Measurements from ENCODE around the gene MYH7B.

MYH7B gene

DNA sequence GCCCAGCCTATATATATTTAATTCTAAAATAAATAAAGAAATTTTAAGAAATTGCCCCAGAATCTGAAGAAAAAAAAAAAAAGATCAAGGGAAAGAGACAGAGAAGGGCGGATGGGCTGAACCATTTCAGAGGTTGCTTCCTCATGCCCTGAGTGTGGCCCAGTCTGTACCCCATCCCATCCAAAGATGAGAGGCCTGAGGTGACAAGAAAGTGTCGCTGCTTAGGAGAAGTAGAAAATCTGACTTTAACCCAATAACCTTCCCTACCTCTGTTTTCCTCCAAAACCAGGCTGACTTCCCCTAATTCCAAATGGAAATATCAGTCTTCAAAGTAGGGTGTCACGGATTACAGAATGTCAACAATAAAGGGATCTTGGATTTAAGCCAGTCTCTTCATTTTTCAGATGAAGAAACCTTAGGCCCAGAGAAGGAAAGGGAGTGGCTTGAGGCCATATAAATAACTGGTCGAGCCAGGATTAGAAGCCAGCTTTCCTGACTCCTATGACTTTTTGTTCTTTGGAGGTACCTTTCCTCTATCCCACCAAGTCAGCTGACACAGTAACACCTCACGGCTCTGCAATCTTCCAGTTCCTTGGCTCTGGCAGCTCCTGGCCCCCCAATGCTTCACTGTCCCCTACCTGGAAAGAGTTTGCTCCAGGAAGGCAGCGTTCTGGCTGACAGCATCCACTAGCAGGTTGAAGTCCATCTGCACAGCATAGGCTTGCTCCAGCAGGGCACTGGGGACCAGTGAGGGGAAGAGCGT lies 10.2 kb upstream of the MYH7B start:
- DNase-seq (ENCODE audit: low read depth) = no peak

DNA sequence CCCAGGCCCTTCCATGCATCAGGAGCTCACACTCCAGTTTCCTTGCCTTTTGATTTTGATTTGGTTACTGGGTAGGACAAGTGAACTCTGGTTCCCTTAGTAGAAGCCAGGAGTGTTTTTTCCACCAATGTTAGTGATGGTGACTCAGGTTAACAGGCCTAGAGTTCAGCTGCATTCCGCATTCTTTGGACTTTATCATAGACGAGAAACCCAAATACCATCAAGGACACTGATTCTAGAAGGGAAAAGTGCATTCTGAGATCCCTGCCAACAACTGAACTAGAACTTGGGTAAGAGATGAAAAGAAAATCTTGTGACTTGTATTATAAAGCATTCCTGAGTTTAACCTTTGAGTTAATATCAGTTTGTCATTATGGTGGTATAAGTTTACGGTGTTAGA lies 9.0 kb upstream of the MYH7B start:
- DNase-seq (ENCODE audit: low read depth) = no peak

DNA sequence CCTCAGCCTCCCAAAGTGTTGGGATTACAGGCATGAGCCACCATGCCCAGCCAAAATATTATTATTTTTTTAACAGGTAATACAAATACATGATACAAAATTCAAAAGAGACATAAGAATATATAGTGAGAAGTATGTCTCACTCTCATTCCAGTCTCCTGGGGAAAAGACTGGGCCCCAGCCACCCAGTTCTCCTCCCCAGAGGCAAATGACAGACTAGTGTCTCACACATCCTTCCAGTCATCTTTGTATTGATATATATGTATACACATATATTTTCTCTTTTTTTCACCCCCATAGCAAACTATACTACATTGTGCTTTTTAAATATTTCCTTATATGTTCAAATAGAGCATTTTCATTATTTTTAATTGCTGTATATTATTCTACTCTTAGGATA lies 8.3 kb upstream of the MYH7B start:
- no peak for DNase-seq (ENCODE audit: low read depth)

DNA sequence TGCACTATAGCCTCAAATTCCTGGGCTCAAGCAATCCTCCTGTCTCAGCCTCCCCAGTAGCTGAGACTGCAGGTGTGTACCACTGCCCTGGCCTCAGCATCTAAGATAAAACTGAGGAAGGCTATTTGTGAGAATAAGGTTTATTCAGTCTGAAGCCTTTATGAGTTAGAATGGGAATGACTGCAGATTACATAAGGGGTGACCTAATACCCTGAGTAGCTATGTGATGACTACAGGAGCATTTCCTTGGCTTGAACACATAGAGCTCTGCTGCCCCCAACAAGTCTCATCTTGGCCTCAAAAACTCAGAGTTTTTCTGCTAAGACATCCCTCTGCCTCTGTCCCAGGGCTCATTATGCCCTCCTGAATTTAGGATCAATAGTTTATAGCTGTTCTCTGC lies 7.6 kb upstream of the MYH7B start:
- DNase-seq (ENCODE audit: low read depth) = no peak

DNA sequence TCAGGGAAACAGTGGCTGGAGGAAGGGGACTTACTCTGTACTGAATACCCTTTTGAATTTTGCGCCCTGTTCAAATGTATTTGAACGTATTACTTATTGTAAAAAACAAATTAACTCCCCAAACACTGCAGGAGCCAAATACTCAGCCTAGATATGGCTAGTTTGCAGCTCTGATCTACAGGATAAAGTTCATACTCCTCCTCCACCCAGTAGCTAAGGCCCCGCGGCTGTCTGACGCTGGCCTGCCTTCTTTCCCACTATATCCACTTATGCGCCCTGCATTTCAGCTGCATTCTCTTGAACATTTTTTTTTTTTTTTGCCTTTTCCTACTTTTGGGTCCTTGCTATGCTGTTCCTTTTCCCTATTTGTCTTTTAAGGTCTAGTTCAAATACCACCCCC lies 6.5 kb upstream of the MYH7B start:
- DNase-seq (ENCODE audit: low read depth) = no peak

DNA sequence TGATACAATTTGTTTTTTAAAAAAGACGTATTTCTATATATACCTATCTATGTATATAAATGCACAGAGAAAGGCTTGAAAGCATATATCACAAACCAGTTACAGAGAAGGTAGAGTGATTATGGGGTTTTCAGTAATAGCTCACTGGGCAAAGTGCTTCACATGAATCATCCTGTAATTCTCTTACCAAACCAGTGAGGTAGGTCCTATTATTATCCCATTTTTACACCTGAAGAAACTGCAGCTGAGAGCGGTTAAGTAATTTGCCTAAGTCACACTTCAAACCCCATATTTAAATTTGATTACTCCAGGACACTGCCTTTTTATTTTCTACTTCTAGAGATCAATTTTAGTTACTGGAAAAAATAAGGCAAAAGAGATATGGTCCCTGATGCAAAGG lies 4.4 kb upstream of the MYH7B start:
- DNase-seq (ENCODE audit: low read depth) = no peak

DNA sequence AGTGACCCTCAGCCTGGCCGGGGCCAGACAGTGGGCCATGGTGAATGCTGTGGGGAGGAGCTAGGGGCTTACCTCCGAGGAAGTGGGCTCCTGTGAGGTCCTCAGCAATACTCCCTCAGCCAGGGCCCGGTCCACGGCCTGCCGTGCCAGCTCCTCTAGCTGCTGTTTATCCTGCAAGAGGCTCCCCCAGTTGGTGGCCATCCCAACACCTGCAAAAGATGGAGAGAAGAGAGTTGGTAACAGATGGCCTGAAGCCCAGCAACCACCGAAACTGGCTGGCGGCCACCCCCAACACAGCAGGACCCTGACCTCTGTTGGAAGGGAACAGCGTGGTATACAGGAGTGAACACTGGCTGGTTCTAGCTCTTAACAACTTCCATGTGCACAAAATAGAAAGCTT lies 4.0 kb upstream of the MYH7B start:
- DNase-seq (ENCODE audit: low read depth) = no peak

DNA sequence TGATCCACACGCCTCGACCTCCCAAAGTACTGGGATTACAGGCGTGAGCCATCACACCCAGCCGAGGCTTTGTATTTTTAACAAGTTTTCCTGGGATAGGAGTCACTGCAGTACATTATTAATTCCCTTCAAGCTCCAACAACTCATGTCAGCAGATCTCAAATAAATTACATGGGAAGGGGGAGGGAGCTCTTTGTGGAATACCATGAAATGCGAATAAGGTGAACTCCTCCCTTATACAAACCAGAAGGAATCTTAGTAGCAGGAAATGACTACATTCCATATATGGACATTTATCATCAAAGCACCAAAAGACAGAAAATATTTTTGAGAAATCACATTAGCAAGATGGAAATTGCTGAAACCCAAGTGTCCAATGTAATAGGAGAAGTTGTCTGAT lies 3.0 kb upstream of the MYH7B start:
- no peak for DNase-seq (ENCODE audit: low read depth)

DNA sequence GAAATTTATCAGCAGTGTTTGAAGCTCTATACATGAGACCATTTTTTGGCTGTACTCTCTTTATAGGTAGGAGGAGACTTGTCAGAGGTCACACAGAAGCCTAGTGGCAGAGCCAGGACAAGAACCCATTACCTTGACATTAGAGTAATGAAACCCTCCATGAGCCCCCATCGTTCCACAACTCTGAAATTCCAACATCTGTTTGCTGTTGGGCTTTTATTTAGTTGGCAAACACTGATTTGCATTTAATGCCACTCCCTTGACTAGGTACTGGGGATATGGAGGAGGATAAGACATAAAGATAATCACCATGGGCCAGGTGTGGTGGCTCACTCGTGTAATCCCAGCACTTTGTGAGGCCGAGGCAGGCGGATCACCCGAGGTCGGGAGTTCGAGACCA lies 1.7 kb upstream of the MYH7B start:
- DNase-seq (ENCODE audit: low read depth) = no peak

DNA sequence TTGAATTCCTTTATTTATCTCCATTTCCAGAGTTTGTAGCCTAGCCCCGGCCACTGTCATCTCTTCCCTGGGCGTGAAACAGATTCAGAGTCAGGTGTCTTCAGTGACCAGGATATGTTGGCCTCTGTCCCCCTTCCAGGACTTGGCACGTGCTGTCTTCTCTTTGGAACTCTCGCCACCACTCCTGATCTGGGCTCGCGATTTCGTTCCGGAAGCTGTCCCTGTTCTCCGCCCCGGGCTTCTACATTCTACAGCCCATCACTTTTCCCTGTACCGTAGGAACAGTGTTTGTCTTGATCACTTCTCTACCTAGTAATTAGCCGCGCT lies 801 bp upstream of the MYH7B start:
- no peak for DNase-seq (ENCODE audit: low read depth)

DNA sequence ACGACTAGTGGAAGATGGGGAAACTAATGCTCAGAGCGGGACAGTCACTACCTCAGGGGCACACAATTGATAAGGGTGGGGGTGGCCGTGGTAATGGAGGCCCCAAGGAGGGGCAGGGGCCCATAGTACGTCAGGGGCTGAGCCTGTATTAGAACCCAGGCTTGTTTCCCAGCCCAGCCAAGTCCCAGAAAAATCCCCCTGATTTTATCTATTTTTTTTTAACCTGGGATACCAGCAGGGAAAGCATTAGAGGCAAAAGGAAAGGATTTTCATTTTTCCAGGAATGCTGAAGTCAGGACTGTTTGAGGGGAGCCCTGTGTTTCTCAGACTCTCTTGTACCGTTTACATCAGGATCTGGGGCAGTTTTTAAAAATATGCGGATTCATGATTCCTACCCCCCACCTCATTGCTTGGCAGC lies 382 bp downstream of the MYH7B start:
- no peak for DNase-seq (ENCODE audit: low read depth)

DNA sequence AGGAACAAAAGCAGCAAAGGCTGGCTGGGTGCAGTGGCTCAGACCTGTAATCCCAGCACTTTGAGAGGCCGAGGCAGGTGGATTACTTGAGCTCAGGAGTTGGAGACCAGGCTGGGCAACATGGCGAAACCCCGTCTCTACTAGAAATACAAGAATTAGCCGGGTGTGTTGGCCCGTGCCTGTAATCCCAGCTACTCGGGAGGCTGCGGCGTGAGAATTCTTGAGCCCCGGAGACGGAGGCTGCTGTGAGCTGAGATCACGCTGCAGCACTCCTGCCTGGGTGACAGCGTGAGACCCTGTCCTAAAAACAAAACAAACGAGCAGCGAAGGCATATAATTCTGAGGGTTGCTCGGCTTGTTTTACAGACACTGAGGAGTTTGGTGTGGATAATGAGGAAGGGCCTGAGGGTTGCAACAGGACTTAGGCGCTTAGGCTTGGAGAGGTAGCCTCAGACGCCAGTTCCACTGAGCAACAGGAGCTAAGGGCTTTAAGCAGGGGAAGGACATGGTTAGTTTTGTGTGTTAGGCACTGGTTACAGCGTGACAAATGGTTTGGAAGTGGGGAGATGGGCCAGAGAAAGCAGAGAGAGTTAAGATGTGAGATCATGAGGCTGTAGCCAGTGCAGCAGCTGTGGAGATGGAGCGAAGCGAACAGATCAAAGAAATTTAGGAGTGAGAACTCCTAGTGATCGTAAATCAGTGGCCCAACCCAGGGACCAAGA lies 1.2 kb downstream of the MYH7B start:
- no peak for DNase-seq (ENCODE audit: low read depth)

DNA sequence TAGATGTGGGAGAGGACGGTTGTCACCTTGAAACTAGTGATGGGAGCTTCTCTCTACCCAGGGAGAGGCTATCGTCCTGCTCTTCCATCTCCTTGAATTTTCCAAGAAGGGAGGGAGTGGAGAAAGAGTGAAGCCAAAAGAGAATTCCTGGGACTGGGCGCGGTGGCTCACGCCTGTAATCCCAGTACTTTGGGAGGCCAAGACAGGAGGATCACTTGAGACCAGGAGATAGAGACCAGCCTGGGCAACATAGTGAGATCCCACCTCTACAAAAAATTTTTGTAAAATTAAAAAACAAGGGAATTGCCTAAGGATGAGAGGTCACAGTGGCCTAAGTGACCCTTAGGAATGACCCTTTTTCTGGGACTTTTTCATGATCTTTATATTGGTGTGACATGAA lies 8.8 kb downstream of the MYH7B start:
- no peak for DNase-seq (ENCODE audit: low read depth)

DNA sequence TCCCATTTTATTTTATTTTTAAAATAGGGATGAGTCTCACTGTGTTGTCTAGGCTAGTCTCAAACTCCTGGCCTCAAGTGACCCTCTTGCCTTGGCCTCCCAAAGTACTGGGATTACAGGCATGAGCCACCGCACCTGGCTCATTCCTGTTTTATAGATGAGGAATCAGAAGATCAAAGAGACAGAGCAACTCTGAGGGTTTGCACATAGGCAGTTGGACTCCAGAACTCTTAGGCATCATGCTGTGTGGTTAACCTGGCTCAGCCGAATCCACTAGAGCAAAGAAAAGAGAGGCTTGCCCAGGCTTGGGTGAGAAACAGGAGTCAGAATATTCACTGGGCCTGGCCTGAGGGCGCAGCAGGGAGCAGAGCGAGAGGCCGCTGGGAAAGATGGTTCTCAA lies 9.4 kb downstream of the MYH7B start:
- no peak for DNase-seq (ENCODE audit: low read depth)

DNA sequence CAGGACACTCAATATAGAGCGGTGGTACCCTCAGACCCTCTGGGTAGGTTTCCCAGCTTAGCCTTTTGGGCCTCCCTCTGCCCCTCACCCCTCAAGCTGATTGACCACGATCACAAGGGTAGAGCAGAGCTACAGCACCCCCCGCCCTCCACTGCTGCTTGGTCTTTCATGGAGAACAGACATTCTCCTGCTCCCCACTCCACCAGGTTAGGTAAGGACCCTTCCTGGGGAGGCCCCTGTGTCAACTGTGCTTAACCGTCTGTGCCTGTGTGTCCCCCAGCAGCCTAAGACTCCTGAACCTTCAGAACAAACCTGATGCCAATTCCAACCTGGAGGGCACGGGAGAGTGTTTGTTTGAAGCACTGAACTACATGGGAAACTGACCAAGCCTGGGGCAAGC lies 11.8 kb downstream of the MYH7B start:
- no peak for DNase-seq (ENCODE audit: low read depth)

DNA sequence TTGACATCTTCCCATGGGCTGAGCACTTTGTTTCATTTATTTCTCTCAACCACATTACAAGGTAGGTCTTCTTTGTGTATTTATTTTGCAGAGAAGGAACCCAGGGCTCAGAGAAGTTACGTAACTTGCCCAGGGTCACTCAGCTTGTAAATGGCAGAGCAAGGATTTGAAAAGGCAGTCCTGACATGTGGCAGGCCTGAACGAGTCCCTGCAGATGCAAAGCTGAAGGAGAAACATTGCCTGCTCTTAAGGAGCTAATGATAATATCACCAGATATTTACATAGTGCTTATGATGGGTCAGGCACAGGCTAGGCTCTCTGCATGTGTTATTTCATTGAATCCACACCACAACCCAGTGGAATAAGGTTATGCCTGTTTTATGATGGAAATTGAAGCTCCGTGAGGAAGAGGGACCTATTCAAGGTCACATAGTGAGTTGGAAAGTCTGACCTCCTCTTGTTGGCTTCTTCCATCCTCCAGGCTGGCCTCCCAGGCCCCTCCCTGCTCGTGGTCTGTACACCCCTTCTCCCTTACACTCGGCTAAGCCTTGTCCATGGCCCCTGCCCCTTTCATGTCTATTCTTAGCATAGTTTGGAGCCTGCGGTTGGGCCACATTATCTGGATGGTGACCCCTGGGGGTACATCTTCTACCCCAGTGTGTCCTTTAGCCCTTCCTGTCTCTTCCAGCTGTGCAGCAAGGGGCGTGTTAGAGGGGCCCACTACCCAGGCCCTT lies 12.5 kb downstream of the MYH7B start:
- DNase-seq (ENCODE audit: low read depth) = no peak

DNA sequence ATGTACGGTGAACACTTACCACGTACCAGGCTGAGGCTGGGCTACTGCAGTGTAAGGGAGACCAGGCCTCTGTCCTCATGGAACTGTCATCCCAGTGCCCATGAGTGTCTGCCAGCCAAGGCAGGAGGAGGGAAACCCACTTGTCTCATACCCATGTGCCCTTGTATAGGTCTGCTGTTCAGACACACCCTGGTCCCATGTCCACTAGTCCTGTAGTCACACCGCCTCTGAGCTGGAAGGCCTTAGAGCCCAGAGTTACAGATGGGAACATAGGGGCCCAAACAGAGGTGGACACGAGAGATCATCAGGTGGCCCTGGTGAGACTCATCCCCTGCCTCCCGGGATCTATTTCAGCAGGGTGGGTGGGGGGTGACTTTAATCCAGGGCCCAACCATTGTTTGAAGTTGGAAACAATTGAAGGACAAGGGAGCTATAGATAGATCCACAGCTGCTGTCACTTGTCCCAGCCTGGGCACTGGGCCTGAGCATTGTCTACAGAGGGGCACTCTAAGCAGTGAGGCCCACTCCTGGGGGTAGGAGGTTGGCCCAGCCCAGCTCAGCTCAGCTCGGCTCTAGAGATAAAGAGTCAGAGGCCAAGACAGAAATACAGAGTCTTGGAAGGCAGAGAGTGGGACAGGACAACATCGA lies 14.6 kb downstream of the MYH7B start:
- no peak for DNase-seq (ENCODE audit: low read depth)

DNA sequence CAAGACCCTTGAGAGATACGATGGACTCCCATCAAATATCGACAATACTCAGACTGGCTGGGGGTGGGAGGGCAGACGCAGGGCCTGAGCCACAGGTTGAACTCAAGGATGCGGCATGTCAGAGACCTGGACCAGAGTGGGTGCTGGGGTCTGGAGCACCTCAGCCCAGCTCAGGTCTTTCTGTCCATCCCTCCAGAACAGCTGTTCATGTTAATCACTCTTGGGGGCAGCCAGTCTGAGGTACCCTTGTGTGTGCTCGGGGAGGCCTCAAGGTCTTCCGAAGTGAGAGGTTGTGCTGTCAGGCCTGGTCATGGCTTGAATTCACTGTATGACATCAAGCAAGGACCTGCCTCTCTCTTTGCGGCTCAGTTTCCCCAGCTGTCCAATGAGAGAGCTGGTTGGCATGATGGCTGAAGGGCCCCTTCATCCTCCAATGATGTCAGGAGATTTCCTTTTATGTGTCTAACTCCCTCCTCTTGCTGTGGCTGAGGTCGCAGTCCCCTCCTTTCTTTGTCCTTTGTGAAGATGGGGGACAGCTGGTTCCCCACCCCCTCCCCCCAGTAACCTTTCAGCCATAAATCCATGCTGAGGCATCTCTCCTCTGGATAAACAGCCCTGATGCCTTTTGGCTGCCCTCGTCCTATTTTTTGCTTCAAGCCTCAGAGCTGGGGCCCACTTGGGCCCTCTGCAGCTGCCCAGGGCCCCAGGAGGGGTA lies 15.3 kb downstream of the MYH7B start:
- no peak for DNase-seq (ENCODE audit: low read depth)

DNA sequence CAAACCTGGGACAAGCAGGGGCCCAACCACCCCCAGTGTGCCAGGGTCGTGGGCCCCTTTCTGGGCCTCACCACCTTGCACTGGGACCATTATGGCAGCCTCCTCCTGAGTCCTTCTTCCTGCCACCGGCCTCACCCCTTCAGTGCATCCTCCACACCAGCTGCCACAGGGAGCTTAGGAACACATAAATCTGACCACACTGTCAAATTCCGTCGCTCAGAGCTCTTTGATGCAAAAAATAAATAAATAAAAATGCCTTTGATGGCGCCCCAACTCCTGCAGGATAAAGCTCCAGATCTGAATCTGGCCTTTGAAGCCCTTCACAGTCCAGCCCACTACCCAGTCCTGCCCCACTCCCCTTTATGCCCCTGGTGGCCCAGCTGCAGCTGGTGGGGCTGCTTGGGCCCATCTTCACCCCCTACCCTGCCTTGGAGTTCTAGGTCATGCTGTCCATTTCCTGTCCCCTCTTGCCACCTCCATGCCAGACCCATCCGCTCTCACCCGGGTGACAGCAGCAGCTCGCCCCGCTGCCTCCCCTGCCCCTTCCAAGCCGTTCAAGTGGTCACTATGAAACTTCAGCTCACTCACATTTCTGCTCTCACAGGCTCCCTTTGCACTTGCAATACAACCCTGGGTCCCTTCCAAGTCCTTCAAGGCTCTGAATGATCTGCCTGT lies 16.0 kb downstream of the MYH7B start:
- DNase-seq (ENCODE audit: low read depth) = no peak

DNA sequence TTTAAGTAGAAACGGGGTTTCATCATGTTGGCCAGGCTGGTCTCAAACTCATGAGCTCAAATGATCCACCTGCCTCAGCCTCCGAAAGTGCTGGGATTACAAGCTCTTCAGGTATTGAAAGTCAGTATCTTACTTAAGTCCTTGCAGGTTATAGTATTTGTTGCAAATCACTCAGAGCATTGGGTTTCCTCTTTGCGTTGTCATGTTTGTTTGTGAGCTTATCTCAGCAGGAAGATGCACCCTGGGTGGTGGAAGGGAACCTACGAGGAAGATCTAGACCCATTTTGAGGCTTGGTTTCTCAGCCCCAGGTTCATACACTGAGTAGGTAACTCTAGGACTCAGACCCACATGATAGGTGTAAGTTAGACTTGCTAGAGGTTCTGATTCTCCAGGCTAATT lies 18.6 kb downstream of the MYH7B start:
- no peak for DNase-seq (ENCODE audit: low read depth)

DNA sequence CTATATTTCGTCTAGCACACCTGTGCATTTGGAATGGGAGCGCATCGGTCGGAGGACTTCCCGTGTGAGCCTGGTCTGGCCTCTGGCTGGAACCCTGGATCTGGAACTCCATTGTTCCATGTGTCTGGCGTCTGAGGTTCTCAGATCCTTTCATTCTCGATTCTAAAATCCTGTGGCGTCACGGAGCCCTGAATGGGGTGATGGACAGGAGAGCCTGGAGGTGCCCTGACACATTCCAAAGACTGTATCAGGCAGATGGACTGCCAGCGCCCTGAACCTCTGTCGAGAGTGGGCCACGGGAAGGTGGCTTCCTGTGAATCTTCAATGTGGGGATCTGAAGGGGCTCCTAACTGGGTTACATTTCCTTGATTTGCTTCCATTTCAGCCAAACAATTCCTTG lies 20.6 kb downstream of the MYH7B start:
- DNase-seq (ENCODE audit: low read depth) = no peak
